ENCODE results near the gene AP5S1. TPM values are rescaled to one million over a fixed set of nuclear protein-coding genes. Genes with fewer than 3 reads are reported as not detected.
A peak's percentile ranks its signal among the peaks of the same experiment; 100 is the strongest.
"Not testable (repeated sequence)": the region's sequence is repeated elsewhere in the genome, so short reads cannot be mapped to it uniquely, and the experiment has no call there.

The AP5S1 gene
- polyA plus RNA-seq, 3 donors: 6.6 to 10.8 (median 8.6) TPM

DNA sequence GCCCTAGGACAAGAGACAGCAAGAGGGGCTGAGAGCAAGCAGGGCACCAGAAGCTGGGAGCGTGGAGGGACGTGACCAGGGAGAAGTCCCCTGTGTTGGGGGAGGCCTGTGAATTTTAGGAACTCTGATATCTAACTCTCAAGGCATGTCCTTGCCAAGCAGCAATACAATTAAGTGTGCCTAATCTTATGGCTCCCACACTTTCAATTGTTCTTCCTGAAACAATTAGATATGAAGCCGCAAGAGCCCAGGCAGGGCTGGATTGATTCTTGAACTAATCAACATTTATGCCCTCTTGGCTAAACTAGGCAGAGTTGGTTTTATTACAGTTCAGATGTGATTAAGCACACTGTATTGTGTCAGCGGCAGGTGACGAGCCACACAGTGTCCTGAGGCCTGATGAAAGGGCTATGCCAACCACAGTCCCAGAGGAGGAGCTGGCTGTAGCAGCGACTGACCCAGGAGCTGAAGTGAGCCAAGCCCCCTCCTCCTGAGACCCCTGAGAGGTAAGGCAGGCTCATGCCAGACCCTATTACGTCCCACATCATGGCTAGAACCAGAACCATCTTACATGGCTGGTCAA lies 22.1 kb downstream of the AP5S1 start:
- no peak overlapping the region for H3K4me3 Mint-ChIP-seq
- TF ChIP-seq, protein P1, sequence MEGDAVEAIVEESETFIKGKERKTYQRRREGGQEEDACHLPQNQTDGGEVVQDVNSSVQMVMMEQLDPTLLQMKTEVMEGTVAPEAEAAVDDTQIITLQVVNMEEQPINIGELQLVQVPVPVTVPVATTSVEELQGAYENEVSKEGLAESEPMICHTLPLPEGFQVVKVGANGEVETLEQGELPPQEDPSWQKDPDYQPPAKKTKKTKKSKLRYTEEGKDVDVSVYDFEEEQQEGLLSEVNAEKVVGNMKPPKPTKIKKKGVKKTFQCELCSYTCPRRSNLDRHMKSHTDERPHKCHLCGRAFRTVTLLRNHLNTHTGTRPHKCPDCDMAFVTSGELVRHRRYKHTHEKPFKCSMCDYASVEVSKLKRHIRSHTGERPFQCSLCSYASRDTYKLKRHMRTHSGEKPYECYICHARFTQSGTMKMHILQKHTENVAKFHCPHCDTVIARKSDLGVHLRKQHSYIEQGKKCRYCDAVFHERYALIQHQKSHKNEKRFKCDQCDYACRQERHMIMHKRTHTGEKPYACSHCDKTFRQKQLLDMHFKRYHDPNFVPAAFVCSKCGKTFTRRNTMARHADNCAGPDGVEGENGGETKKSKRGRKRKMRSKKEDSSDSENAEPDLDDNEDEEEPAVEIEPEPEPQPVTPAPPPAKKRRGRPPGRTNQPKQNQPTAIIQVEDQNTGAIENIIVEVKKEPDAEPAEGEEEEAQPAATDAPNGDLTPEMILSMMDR (IDR thresholded peaks at IDR 0.05): no peak
- no peaks in the 10 kb centered on the region for H3K36me3 Mint-ChIP-seq
- peaks cover 29% of the 10 kb centered on the region for H3K4me1 Mint-ChIP-seq
- no peak overlapping the region for H3K4me3 ChIP-seq (replicated peaks in 1 of 3; ENCODE audit: low read depth in 2 of 3, low read length in 3 of 3)
- H3K36me3 ChIP-seq (replicated peaks in 1 of 2; ENCODE audit: control insufficient read depth in 1 of 2, insufficient read depth in 2 of 2, low read length in 2 of 2): no peaks in the 10 kb centered on the region
- no peaks in the 10 kb centered on the region for H3K27me3 ChIP-seq (ENCODE audit: control insufficient read depth in 2 of 2, insufficient read depth in 2 of 2, low read length in 2 of 2)
- no peak overlapping the region for H3K4me2 ChIP-seq (replicated peaks; ENCODE audit: extremely low read depth, low read length, poor library complexity, severe bottlenecking)
- 59% methylated on average over 2 of the region's 7 CpGs for WGBS (ENCODE audit: insufficient coverage)
- no peak overlapping the region for H3K27ac ChIP-seq (ENCODE audit: low read depth in 1 of 2, low read length in 2 of 2)
- DNase-seq: no peak
- intact Hi-C loops (cut with micrococcal nuclease): loop anchor here in 1 of 2 donors (10.0 kb wide), 1 partner anchor 58 kb away; the partner anchor contains the start of genes CENPB and SPEF1
- H3K4me1 ChIP-seq (ENCODE audit: control insufficient read depth in 1 of 2, insufficient read depth in 2 of 2, low read length in 2 of 2): peaks cover 24 to 32% of the 10 kb centered on the region in 2 donors
- no peaks in the 10 kb centered on the region for H3K27me3 Mint-ChIP-seq (ENCODE audit: low read depth in 3 of 3)
- no peaks in the 10 kb centered on the region for H3K9me3 ChIP-seq (replicated peaks in 1 of 2; ENCODE audit: control insufficient read depth in 1 of 2, insufficient read depth in 1 of 2, low read length in 2 of 2)
- no peaks in the 10 kb centered on the region for H3K9me3 Mint-ChIP-seq
- H2AFZ ChIP-seq (ENCODE audit: insufficient read depth, low read depth, low read length, poor library complexity, severe bottlenecking): no peak overlapping the region
- no peak overlapping the region for H3K27ac Mint-ChIP-seq
- no peak overlapping the region for H3K9ac ChIP-seq (ENCODE audit: insufficient read depth, low read length, poor library complexity, severe bottlenecking)
- H4K20me1 ChIP-seq (ENCODE audit: insufficient read depth, low read length): peaks cover 1% of the 10 kb centered on the region
- peaks cover 15% of the 10 kb centered on the region for H3K79me2 ChIP-seq (ENCODE audit: insufficient read depth, low read length)

DNA sequence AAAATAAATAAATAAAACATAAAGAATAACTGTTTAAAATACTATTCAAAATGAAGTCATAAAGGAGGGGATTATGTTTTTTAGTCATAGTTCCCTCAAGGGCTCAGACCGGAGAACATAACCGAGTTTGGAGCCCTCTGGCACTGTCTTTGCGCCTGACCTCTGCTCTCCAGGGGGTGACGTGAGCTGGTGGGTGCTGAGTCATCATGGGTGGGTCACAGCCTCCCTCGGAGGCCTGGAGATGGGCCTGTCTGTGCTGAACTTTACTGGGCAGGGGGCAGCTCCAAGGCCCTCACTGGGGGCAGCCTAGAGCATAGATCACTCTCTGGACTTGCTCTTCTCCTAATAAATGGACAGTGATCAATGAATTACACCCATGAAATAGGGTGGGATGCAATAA lies 23.1 kb downstream of the AP5S1 start:
- Mint-ChIP-seq H3K4me1 (peaks cover 37% of the 10 kb centered on the region), H3K4me3 (no peak overlapping the region)
- peak in 1 of 3 donors; percentile 29 for DNase-seq

DNA sequence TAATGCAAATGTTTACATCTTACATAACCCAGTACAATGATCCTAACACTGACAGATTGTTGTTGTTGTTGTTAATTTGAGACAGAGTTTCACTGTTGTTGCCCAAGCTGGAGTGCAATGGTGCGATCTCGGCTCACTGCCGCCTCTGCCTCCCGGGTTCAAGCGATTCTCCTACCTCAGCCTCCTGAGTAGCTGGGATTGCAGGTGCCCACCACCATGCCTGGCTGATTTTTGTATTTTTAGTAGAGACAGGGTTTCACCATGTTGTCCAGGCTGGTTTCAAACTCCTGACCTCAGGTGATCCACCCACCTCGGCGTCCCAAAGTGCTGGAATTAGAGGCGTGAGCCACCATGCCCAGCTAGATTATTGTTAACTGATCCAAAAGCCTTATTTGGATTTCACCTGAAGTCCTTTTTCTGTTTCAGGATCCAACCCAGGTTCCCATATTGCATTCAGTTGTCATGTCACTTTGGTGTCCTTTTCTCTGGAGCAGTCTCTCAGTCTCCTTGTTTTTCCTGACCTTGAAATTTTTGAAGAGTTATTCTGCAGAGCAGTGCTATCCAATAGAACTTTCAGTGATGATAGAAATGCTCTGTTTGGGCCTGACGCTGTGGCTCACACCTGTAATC lies 23.8 kb downstream of the AP5S1 start:
- Mint-ChIP-seq H3K27ac (peak overlapping the region in 1 of 7 donors; percentile 18), H3K4me1 (peaks cover 37% of the 10 kb centered on the region)
- not testable (repeated sequence) for H3K27me3 Mint-ChIP-seq (ENCODE audit: low read depth in 3 of 3); H3K4me3 Mint-ChIP-seq; DNase-seq; H3K9me3 Mint-ChIP-seq; H3K27me3 ChIP-seq (ENCODE audit: control insufficient read depth in 2 of 2, insufficient read depth in 2 of 2, low read length in 2 of 2); H3K27ac ChIP-seq (ENCODE audit: low read depth in 1 of 2, low read length in 2 of 2); H2AFZ ChIP-seq (ENCODE audit: insufficient read depth, low read depth, low read length, poor library complexity, severe bottlenecking); H3K36me3 ChIP-seq (replicated peaks in 1 of 2; ENCODE audit: control insufficient read depth in 1 of 2, insufficient read depth in 2 of 2, low read length in 2 of 2); H3K9me3 ChIP-seq (replicated peaks in 1 of 2; ENCODE audit: control insufficient read depth in 1 of 2, insufficient read depth in 1 of 2, low read length in 2 of 2); H3K9ac ChIP-seq (ENCODE audit: insufficient read depth, low read length, poor library complexity, severe bottlenecking); H3K4me3 ChIP-seq (replicated peaks in 1 of 3; ENCODE audit: low read depth in 2 of 3, low read length in 3 of 3); H3K4me2 ChIP-seq (replicated peaks; ENCODE audit: extremely low read depth, low read length, poor library complexity, severe bottlenecking); H3K36me3 Mint-ChIP-seq
- Histone ChIP-seq H3K4me1 (ENCODE audit: control insufficient read depth in 1 of 2, insufficient read depth in 2 of 2, low read length in 2 of 2) (peaks cover 20 to 31% of the 10 kb centered on the region in 2 donors), H4K20me1 (ENCODE audit: insufficient read depth, low read length) (peaks cover 16% of the 10 kb centered on the region), H3K79me2 (ENCODE audit: insufficient read depth, low read length) (peaks cover 32% of the 10 kb centered on the region)
- WGBS (ENCODE audit: insufficient coverage): 100% methylated on average over 4 of the region's 9 CpGs
- intact Hi-C loops (cut with micrococcal nuclease): loop anchor here in 1 of 2 donors (10.0 kb wide), 1 partner anchor 59 kb away; the partner anchor contains the start of genes CENPB and SPEF1

More for the DNA sequence above, 23.1 kb downstream of the AP5S1 start:
- Mint-ChIP-seq H3K27ac (peak overlapping the region in 1 of 7 donors; percentile 51), H3K36me3 (no peaks in the 10 kb centered on the region), H3K27me3 (ENCODE audit: low read depth in 3 of 3) (no peaks in the 10 kb centered on the region), H3K9me3 (no peaks in the 10 kb centered on the region)
- H3K4me3 ChIP-seq (replicated peaks in 1 of 3; ENCODE audit: low read depth in 2 of 3, low read length in 3 of 3): no peak overlapping the region
- no peak overlapping the region for H3K9ac ChIP-seq (ENCODE audit: insufficient read depth, low read length, poor library complexity, severe bottlenecking)
- no peak overlapping the region for H2AFZ ChIP-seq (ENCODE audit: insufficient read depth, low read depth, low read length, poor library complexity, severe bottlenecking)
- WGBS (ENCODE audit: insufficient coverage): 39% methylated on average over 4 of the region's 5 CpGs
- peaks cover 26 to 37% of the 10 kb centered on the region in 2 donors for H3K4me1 ChIP-seq (ENCODE audit: control insufficient read depth in 1 of 2, insufficient read depth in 2 of 2, low read length in 2 of 2)
- no peak overlapping the region for H3K4me2 ChIP-seq (replicated peaks; ENCODE audit: extremely low read depth, low read length, poor library complexity, severe bottlenecking)
- H3K27me3 ChIP-seq (ENCODE audit: control insufficient read depth in 2 of 2, insufficient read depth in 2 of 2, low read length in 2 of 2): no peaks in the 10 kb centered on the region
- TF ChIP-seq, protein P1 (IDR thresholded peaks at IDR 0.05): no peak
- intact Hi-C loops (cut with micrococcal nuclease): loop anchor here in 1 of 2 donors (10.0 kb wide), 1 partner anchor 59 kb away; the partner anchor contains the start of genes CENPB and SPEF1
- no peaks in the 10 kb centered on the region for H3K36me3 ChIP-seq (replicated peaks in 1 of 2; ENCODE audit: control insufficient read depth in 1 of 2, insufficient read depth in 2 of 2, low read length in 2 of 2)
- no peaks in the 10 kb centered on the region for H3K9me3 ChIP-seq (replicated peaks in 1 of 2; ENCODE audit: control insufficient read depth in 1 of 2, insufficient read depth in 1 of 2, low read length in 2 of 2)
- H4K20me1 ChIP-seq (ENCODE audit: insufficient read depth, low read length): peaks cover 9% of the 10 kb centered on the region
- no peak overlapping the region for H3K27ac ChIP-seq (ENCODE audit: low read depth in 1 of 2, low read length in 2 of 2)
- peaks cover 26% of the 10 kb centered on the region for H3K79me2 ChIP-seq (ENCODE audit: insufficient read depth, low read length)

Data from CD14-positive monocyte (primary cell).